Measurements from ENCODE around the gene EPS8L1. TPM values are rescaled to one million over a fixed set of nuclear protein-coding genes. Genes with fewer than 3 reads are reported as not detected.

EPS8L1 gene
- total and polyA plus RNA-seq, 7 donors = 0.28 to 77.8 (median 37.1) TPM; not detected in 3

DNA sequence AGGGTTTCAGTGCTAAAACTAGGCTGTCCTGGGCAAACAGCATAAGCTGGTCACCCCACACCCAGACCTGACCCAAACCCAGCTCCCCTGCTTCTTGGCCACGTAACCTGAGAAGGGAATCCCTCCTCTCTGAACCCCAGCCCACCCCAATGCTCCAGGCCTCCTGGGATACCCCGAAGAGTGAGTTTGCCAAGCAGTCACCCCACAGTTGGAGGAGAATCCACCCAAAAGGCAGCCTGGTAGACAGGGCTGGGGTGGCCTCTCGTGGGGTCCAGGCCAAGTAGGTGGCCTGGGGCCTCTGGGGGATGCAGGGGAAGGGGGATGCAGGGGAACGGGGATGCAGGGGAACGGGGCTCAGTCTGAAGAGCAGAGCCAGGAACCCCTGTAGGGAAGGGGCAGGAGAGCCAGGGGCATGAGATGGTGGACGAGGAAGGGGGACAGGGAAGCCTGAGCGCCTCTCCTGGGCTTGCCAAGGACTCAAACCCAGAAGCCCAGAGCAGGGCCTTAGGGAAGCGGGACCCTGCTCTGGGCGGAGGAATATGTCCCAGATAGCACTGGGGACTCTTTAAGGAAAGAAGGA, 39.0 kb downstream of the EPS8L1 start:
- no peaks in the 10 kb centered on the region for H3K9me3 ChIP-seq
- no peaks in the 10 kb centered on the region for H3K27me3 ChIP-seq
- H3K4me3 ChIP-seq = peak overlapping the region in 3 of 4 donors; percentile 84 to 96 (median 87)
- TF ChIP-seq EP300 (IDR thresholded peaks at IDR 0.05) (no peak), POLR2A (IDR thresholded peaks at IDR 0.05) (no peak)
- DNase-seq = no peak
- peaks cover 0 to 17% (median 6%) of the 10 kb centered on the region in 4 donors for H3K36me3 ChIP-seq
- intact Hi-C loops (cut with DNase I) = loop anchor here (5.0 to 10.0 kb wide), 4 partner anchors 540 to 1247 kb away; partner anchors contain the start of genes LENG9, MYADM, TSEN34 and U2AF2
- peak overlapping the region; percentile 95 to 99 (median 98) for H3K27ac ChIP-seq
- 91 to 95% methylated on average over 9 of the region's 9 CpGs for WGBS, 2 donors
- peaks cover 0 to 74% (median 63%) of the 10 kb centered on the region in 4 donors for H3K4me1 ChIP-seq

DNA sequence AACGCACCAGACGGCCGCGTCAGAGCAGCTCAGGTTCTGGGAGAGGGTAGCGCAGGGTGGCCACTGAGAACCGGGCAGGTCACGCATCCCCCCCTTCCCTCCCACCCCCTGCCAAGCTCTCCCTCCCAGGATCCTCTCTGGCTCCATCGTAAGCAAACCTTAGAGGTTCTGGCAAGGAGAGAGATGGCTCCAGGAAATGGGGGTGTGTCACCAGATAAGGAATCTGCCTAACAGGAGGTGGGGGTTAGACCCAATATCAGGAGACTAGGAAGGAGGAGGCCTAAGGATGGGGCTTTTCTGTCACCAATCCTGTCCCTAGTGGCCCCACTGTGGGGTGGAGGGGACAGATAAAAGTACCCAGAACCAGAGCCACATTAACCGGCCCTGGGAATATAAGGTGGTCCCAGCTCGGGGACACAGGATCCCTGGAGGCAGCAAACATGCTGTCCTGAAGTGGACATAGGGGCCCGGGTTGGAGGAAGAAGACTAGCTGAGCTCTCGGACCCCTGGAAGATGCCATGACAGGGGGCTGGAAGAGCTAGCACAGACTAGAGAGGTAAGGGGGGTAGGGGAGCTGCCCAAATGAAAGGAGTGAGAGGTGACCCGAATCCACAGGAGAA, 39.9 kb downstream of the EPS8L1 start:
- no peak for DNase-seq
- peaks cover 0 to 69% (median 60%) of the 10 kb centered on the region in 4 donors for H3K4me1 ChIP-seq
- peak overlapping the region; percentile 95 to 99 (median 98) for H3K27ac ChIP-seq
- intact Hi-C loops (cut with DNase I) = loop anchor here (5.0 to 10.0 kb wide), 4 partner anchors 539 to 1248 kb away; partner anchors contain the start of genes LENG9, MYADM, TSEN34 and U2AF2
- peaks cover 0 to 9% (median 4%) of the 10 kb centered on the region in 4 donors for H3K36me3 ChIP-seq
- no peak for TF ChIP-seq POLR2A (IDR thresholded peaks at IDR 0.05)
- TF ChIP-seq, protein P1, sequence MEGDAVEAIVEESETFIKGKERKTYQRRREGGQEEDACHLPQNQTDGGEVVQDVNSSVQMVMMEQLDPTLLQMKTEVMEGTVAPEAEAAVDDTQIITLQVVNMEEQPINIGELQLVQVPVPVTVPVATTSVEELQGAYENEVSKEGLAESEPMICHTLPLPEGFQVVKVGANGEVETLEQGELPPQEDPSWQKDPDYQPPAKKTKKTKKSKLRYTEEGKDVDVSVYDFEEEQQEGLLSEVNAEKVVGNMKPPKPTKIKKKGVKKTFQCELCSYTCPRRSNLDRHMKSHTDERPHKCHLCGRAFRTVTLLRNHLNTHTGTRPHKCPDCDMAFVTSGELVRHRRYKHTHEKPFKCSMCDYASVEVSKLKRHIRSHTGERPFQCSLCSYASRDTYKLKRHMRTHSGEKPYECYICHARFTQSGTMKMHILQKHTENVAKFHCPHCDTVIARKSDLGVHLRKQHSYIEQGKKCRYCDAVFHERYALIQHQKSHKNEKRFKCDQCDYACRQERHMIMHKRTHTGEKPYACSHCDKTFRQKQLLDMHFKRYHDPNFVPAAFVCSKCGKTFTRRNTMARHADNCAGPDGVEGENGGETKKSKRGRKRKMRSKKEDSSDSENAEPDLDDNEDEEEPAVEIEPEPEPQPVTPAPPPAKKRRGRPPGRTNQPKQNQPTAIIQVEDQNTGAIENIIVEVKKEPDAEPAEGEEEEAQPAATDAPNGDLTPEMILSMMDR (IDR thresholded peaks at IDR 0.05) = no peak
- TF ChIP-seq EP300 (IDR thresholded peaks at IDR 0.05) = peak in 1 of 4 donors; percentile 46
- TF ChIP-seq POLR2AphosphoS5 (IDR thresholded peaks at IDR 0.05) = peak in 2 of 4 donors; percentile 49 to 58
- no peaks in the 10 kb centered on the region for H3K9me3 ChIP-seq
- no peaks in the 10 kb centered on the region for H3K27me3 ChIP-seq
- 76% methylated on average over 13 of the region's 13 CpGs for WGBS, 2 donors
- H3K4me3 ChIP-seq = peak overlapping the region; percentile 76 to 96 (median 86)

DNA sequence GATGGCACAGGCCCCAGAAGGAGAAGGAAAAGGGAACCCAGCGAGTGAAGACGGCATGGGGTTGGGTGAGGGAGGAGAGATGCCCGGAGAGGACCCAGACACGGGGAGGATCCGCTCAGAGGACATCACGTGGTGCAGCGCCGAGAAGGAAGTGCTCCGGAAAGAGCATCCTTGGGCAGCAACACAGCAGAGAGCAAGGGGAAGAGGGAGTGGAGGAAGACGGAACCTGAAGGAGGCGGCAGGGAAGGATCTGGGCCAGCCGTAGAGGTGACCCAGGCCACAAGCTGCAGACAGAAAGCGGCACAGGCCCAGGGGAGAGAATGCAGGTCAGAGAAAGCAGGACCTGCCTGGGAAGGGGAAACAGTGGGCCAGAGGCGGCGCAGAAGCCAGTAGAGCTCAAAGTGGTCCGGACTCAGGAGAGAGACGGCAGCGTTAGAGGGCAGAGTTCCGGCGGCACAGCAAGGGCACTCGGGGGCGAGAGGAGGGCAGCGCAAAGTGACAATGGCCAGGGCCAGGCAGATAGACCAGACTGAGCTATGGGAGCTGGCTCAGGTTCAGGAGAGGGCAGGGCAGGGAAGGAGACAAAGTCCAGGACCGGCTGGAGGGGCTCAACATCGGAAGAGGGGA, 40.7 kb downstream of the EPS8L1 start:
- peak; percentile 92 for DNase-seq
- intact Hi-C loops (cut with DNase I) = loop anchor here (5.0 to 10.0 kb wide), 4 partner anchors 538 to 1249 kb away; partner anchors contain the start of genes LENG9, MYADM, TSEN34 and U2AF2
- no peaks in the 10 kb centered on the region for H3K9me3 ChIP-seq
- H3K36me3 ChIP-seq = peaks cover 0 to 7% (median 3%) of the 10 kb centered on the region in 4 donors
- peaks cover 0 to 62% (median 54%) of the 10 kb centered on the region in 4 donors for H3K4me1 ChIP-seq
- H3K27me3 ChIP-seq = no peaks in the 10 kb centered on the region
- peak overlapping the region; percentile 76 to 96 (median 86) for H3K4me3 ChIP-seq
- TF ChIP-seq POLR2AphosphoS5 (IDR thresholded peaks at IDR 0.05) (peak; percentile 59 to 87 (median 78)), EP300 (IDR thresholded peaks at IDR 0.05) (peak in 1 of 4 donors; percentile 48), POLR2A (IDR thresholded peaks at IDR 0.05) (peak; percentile 31 to 49)
- TF ChIP-seq, protein P1 (IDR thresholded peaks at IDR 0.05) = no peak
- H3K27ac ChIP-seq = peak overlapping the region; percentile 95 to 99 (median 98)
- 1% methylated on average over 25 of the region's 25 CpGs for WGBS, 2 donors

DNA sequence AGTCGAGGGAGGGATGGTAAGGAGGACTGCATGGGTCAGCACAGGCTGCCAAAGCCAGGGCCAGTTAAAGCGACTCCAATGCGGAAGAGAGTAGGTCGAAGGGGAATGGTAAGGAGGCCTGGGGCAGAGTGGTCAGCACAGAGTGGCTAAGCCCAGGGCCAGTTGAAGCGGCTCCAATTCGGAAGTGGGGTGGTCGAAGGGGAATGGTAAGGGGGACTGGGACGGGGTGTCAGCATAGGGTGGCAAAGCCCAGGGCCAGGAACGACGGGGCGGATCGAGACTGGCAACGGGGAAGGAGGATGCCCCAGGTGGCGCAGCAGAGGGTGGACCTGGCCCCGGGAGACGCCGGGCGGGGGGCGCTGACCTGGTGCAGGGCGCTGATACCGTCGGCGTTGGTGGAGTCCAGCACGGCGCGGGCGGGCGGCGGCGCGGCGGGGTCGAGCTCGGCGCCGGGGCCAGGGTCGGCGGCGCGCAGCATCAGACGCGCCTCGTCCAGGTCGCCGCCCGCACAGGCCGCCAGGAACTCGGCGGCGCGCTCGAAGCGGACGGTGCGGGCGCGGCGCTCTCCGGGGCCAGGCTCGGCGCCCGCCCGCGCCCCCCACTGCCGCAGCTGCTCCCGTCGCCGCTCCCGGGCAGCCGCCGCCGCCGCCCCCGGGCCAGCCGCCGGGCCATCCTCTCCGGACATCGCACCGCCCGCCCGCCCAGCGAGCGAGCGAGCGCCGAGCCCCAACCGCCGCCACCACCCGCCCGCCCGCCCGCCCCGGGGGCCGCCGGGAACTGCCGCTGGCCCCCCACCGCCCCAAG, 41.4 kb downstream of the EPS8L1 start, which contains the start of gene PPP1R12C:
PPP1R12C (minus strand) TSS at position 779 of the 804 bp plus-strand sequence; CDS start at position 685, 94 bp downstream.
- peak within 1 kb of the TSS; percentile 76 to 96 (median 86) for H3K4me3 ChIP-seq
- intact Hi-C loops (cut with DNase I) = loop anchor here (5.0 to 10.0 kb wide), 4 partner anchors 538 to 1250 kb away; partner anchors contain the start of genes LENG9, MYADM, TSEN34 and U2AF2
- TF ChIP-seq POLR2AphosphoS5 (IDR thresholded peaks at IDR 0.05) (peak in 1 of 4 donors; percentile 63), EP300 (IDR thresholded peaks at IDR 0.05) (no peak)
- TF ChIP-seq, protein P1 (IDR thresholded peaks at IDR 0.05) = no peak
- no peaks in the 10 kb centered on the region for H3K27me3 ChIP-seq
- peaks cover 0 to 55% (median 47%) of the 10 kb centered on the region in 4 donors for H3K4me1 ChIP-seq
- no peak for DNase-seq
- no peaks in the 10 kb centered on the region for H3K9me3 ChIP-seq
- WGBS, 2 donors = 0 to 1% methylated on average over 97 of the region's 97 CpGs
- peak within 1 kb of the TSS; percentile 95 to 99 (median 98) for H3K27ac ChIP-seq
- H3K36me3 ChIP-seq = peaks cover 0 to 6% (median 3%) of the 10 kb centered on the region in 4 donors
